A549 (cell line): Measurements from ENCODE around the gene LAMC3. TPM values are rescaled to one million over a fixed set of nuclear protein-coding genes. Genes with fewer than 3 reads are reported as not detected.
A peak's percentile ranks its signal among the peaks of the same experiment; 100 is the strongest.

ENCODE experiments used
- ATAC-seq, 2 experiments: fragments of 200-7000 bp in 1 of 2; fragments of >200 bp in 1 of 2; cut with Nextera tagmentation in 1 of 2; cut with Tn5 transposase in 1 of 2; 3 replicates each; pipeline versions ENCODE4 v1.8.0 to v1.9.1; 2018 to 2020; ENCODE audit warnings: mild to moderate bottlenecking in 1 of 2, moderate library complexity in 1 of 2
- CTCF ChIA-PET: fragments of 300-600 bp; sonication (Branson Sonifier 250); formaldehyde crosslinking; extraction: SDS; loops from one replicate; lab custom pipeline; 2021; ENCODE audit warnings: antibody characterized with exemption, inconsistent platforms; lab: Yijun Ruan, JAX
- POLR2A ChIA-PET: fragments of 350-600 bp; formaldehyde crosslinking; extraction: SDS; loops from one replicate; lab custom pipeline; 2021; ENCODE audit warnings: antibody characterized with exemption, inconsistent platforms; lab: Yijun Ruan, JAX
- DNase-seq, 2 experiments: peaks; one replicate each; pipeline versions ENCODE4 v3.0.0 to v3.0.0-alpha.2; 2011 to 2016; ENCODE audit warnings: low read depth in 1 of 2, low spot score in 1 of 2
- FAIRE-seq: peaks from 2 replicates; lab custom pipeline; 2011; peaks lifted over from hg19 to GRCh38; lab: Jason Lieb, UNC
- H3K27ac ChIP-seq, 2 experiments: fragments of >200 bp; sonication (Bioruptor Twin); formaldehyde crosslinking; 3 replicates each; pipeline ENCODE4 v1.5.1; 2016 to 2017
- H3K4me1 ChIP-seq: fragments of >200 bp; sonication (Bioruptor Twin); formaldehyde crosslinking; 3 replicates; pipeline ENCODE4 v1.6.1; 2016
- H3K4me2 ChIP-seq: fragments of >200 bp; sonication (Bioruptor Twin); formaldehyde crosslinking; 3 replicates; pipeline ENCODE4 v1.6.1; 2016
- H3K4me3 ChIP-seq: fragments of >200 bp; sonication (Bioruptor Twin); formaldehyde crosslinking; 3 replicates; pipeline ENCODE4 v1.5.1; 2016
- H3K9me3 ChIP-seq: fragments of >200 bp; sonication (Bioruptor Twin); formaldehyde crosslinking; 3 replicates; pipeline ENCODE4 v1.6.1; 2016
- CBX2 ChIP-seq: fragments of 200-600 bp; sonication (generic); IDR thresholded peaks from 2 replicates; pipeline ENCODE4 v1.6.1; 2016; ENCODE audit warnings: low read depth, mild to moderate bottlenecking, borderline replicate concordance
- CEBPB ChIP-seq, 2 experiments: fragments of >200 bp in 1 of 2; sonication (Bioruptor Twin) in 1 of 2; formaldehyde crosslinking in 1 of 2; IDR thresholded peaks; 2 replicates each; pipeline ENCODE4 v1.6.1; 2012 to 2016
- CHD2 ChIP-seq: fragments of 150-350 bp; IDR thresholded peaks from 2 replicates; pipeline ENCODE4 v1.6.1; 2014; ENCODE audit warnings: low read length; ENCODE audit not compliant: partially characterized antibody
- HDAC2 ChIP-seq: fragments of 200-600 bp; sonication (generic); IDR thresholded peaks from 2 replicates; pipeline ENCODE4 v1.6.1; 2016
- HEYL ChIP-seq: fragments of 250-450 bp; sonication (Bioruptor Pico); IDR thresholded peaks from 2 replicates; pipeline ENCODE4 v1.8.0; 2021; ENCODE audit warnings: mild to moderate bottlenecking, moderate library complexity
- HOXB13 ChIP-seq: fragments of 250-450 bp; sonication (Bioruptor Pico); IDR thresholded peaks from 2 replicates; pipeline ENCODE4 v1.5.0; 2020; ENCODE audit warnings: low read depth, mild to moderate bottlenecking, moderate library complexity
- JUN ChIP-seq, 2 experiments: fragments of >200 bp; sonication (Bioruptor Twin); formaldehyde crosslinking; IDR thresholded peaks; 2 replicates in 1 of 2; 3 replicates in 1 of 2; pipeline ENCODE4 v1.6.1; 2016 to 2017
- KDM5A ChIP-seq: fragments of 200-600 bp; sonication (generic); IDR thresholded peaks from 2 replicates; pipeline ENCODE4 v1.6.1; 2016; ENCODE audit warnings: antibody characterized with exemption, mild to moderate bottlenecking
- NFE2L2 ChIP-seq: fragments of 150-350 bp; conservative IDR thresholded peaks from 2 replicates; pipeline ENCODE4 v1.6.1; 2014; ENCODE audit warnings: low read length
- NPAS2 ChIP-seq: fragments of 250-450 bp; sonication (Bioruptor Pico); IDR thresholded peaks from 2 replicates; pipeline ENCODE4 v1.8.0; 2022; ENCODE audit warnings: mild to moderate bottlenecking, moderate library complexity, borderline replicate concordance
- NR3C1 ChIP-seq: fragments of >200 bp; sonication (Bioruptor Twin); formaldehyde crosslinking; IDR thresholded peaks from 3 replicates; pipeline ENCODE4 v1.6.1; 2017
- PHF8 ChIP-seq: fragments of 200-600 bp; sonication (generic); IDR thresholded peaks from 2 replicates; pipeline ENCODE4 v1.6.1; 2016; ENCODE audit warnings: low read depth, mild to moderate bottlenecking, antibody characterized with exemption, moderate library complexity, borderline replicate concordance
- POLR2A ChIP-seq: IDR thresholded peaks from 2 replicates; pipeline ENCODE4 v1.6.1; 2012; ENCODE audit warnings: mild to moderate bottlenecking, low read length
- RARB ChIP-seq: fragments of 250-450 bp; sonication (Bioruptor Pico); IDR thresholded peaks from 2 replicates; pipeline ENCODE4 v1.8.0; 2021; ENCODE audit warnings: mild to moderate bottlenecking, moderate library complexity
- RCOR1 ChIP-seq: fragments of 150-350 bp; IDR thresholded peaks from 2 replicates; pipeline ENCODE4 v1.6.1; 2014; ENCODE audit warnings: antibody characterized with exemption, low read length, low read depth
- ZC3H11A ChIP-seq: fragments of 450-650 bp; IDR thresholded peaks from 2 replicates; pipeline ENCODE4 v1.6.1; 2014; ENCODE audit warnings: antibody characterized with exemption, mild to moderate bottlenecking
- ZFP36 ChIP-seq: fragments of 450-650 bp; IDR thresholded peaks from 2 replicates; pipeline ENCODE4 v1.6.1; 2014; ENCODE audit warnings: borderline replicate concordance; ENCODE audit not compliant: partially characterized antibody
- ZNF302 ChIP-seq: fragments of 250-450 bp; sonication (Bioruptor Pico); IDR thresholded peaks from 2 replicates; pipeline ENCODE4 v1.9.0; 2021; ENCODE audit warnings: inconsistent platforms, mild to moderate bottlenecking, moderate library complexity
- ZSCAN20 ChIP-seq: fragments of 250-450 bp; sonication (Bioruptor Pico); IDR thresholded peaks from 2 replicates; pipeline ENCODE4 v1.8.0; 2022; ENCODE audit warnings: mild to moderate bottlenecking, moderate library complexity
- WGBS: methylation state at CpG from one replicate; pipeline ENCODE4 v1.1.6; 2017; ENCODE audit errors: missing lambda C conversion rate; 5-methylcytosine and 5-hydroxymethylcytosine counted together
- polyA plus RNA-seq, 4 experiments: library from polyadenylated mRNA; depleted of rRNA in 3 of 4; stranded (reverse); fragments of >200 nt; fragmentation: RNase III in 1 of 4; extraction: RNeasy Plus Mini Kit Qiagen cat#74134 plus additional on column Dnase treatment in 1 of 4; gene quantifications; 2 replicates in 3 of 4; 3 replicates in 1 of 4; pipeline ENCODE4 v1.2.3, GENCODE V29; 2011 to 2017
- TF ChIP-seq, protein P1 (sequence below): fragments of >200 bp; sonication (Bioruptor Twin); formaldehyde crosslinking; IDR thresholded peaks from 2 replicates; pipeline ENCODE4 v1.6.1; 2016
- TF ChIP-seq, protein P2 (sequence below): fragments of >200 bp; sonication (Bioruptor Twin); formaldehyde crosslinking; IDR thresholded peaks from 3 replicates; pipeline ENCODE4 v1.6.1; 2016
- TF ChIP-seq, protein P3 (sequence below): fragments of 450-650 bp; IDR thresholded peaks from 2 replicates; pipeline ENCODE4 v1.6.1; 2014; ENCODE audit warnings: antibody characterized with exemption
- TF ChIP-seq, protein P4 (sequence below): fragments of 200-600 bp; sonication (generic); IDR thresholded peaks from 2 replicates; pipeline ENCODE4 v1.6.1; 2016; ENCODE audit warnings: antibody characterized with exemption, mild to moderate bottlenecking, moderate library complexity

LAMC3 gene
- polyA plus RNA-seq, 2 of the 4 experiments (the other 2 are of a cell fraction), result 1.0 to 1.5 TPM

DNA sequence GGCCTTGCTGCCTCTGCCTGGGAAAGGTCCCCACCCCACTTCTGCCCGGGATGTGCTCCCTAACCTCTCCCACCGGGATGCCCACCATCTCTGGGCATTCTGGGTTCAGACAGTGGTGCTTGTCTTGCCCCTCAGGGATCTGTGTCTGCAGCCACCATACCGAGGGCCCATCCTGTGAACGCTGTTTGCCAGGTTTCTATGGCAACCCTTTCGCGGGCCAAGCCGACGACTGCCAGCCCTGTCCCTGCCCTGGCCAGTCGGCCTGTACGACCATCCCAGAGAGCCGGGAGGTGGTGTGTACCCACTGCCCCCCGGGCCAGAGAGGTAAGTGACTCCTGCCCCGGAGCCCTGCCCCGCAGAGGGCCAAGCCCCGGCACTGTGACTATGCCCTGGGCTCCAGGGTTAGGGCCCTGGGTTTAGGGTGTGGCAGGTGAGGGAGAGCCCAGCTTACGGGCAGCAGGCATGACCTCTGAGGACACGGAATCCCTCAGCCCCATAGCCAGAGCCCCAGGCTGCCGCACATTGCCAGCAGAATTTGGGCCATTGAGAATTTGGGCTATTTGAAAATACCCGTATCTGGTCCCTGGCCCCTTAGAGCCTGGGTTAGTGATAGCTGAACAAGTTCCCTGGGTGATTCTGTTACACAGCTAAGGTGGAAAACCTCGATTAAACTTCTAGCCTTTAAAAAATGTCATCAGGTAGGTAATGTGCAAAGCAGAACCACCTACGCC, 52.1 kb downstream of the LAMC3 start (continued):
- no peak for TF ChIP-seq ZC3H11A
- no peak for TF ChIP-seq RARB (CRISPR knock-in tag)

DNA sequence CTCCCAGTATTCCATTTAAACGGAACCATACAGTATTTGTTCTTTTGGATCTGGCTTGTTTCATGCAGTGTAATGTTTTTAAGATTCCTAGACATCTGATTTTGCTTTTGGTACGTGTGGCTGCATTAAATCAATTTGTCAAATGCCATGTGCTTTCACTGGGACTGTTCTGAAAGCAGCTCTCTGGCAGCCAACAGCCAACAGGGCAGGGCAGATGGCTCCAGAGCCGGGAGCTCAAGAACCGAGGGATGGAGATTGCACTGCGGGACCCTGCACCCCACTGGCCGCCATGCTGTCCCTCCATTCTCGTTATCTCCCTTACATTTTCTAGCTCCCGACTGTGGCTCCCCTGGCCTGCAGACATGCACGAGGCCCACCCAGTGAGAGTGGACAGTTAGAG, 54.0 kb downstream of the LAMC3 start:
- FAIRE-seq, result no peak
- no peak for ATAC-seq
- no peak overlapping the region for H3K4me3 ChIP-seq
- H3K9me3 ChIP-seq, result no peaks in the 10 kb centered on the region
- H3K27ac ChIP-seq, result no peak overlapping the region
- H3K4me2 ChIP-seq, result no peak overlapping the region
- ChIA-PET CTCF (interaction anchor here (0.6 to 6.0 kb wide), 7 partner anchors 11 to 356 kb away, joined by 3 to 30 read pairs (median 4); no protein-coding TSS in a partner anchor), POLR2A (no interaction called here)
- TF ChIP-seq HEYL (CRISPR knock-in tag), result no peak
- TF ChIP-seq, protein P1, sequence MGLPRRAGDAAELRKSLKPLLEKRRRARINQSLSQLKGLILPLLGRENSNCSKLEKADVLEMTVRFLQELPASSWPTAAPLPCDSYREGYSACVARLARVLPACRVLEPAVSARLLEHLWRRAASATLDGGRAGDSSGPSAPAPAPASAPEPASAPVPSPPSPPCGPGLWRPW, result no peak
- WGBS, result 72% methylated on average over 9 of the region's 9 CpGs
- H3K4me1 ChIP-seq, result no peaks in the 10 kb centered on the region
- DNase-seq, result no peak

DNA sequence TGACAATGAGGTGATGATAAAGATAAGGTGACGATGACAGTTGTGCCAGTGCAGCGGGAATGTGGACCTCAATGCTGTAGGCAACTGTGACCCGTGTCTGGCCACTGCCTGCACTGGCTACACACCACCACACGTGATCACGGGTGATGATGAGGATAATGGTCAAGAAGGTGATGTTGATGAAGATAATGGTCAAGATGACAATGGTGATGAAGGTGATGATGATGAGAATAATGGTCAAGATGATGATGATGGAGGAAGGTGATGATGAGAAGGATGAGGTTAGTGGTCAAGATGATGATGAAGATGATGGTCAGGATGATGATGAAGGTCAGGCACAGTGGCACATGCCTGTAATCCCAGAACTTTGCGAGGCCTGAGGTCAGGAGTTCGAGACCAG, 56.6 kb downstream of the LAMC3 start:
- ATAC-seq (no peak), FAIRE-seq (no peak), DNase-seq (no peak)
- 74% methylated on average over 7 of the region's 7 CpGs for WGBS
- ChIA-PET CTCF (interaction anchor here (1.6 to 6.0 kb wide), 2 partner anchors 19 to 196 kb away, joined by 3 to 30 read pairs; no protein-coding TSS in a partner anchor), POLR2A (no interaction called here)
- no peaks in the 10 kb centered on the region for H3K9me3 ChIP-seq
- H3K4me3 ChIP-seq, result no peak overlapping the region
- H3K27ac ChIP-seq, result no peak overlapping the region
- H3K4me2 ChIP-seq, result no peak overlapping the region
- TF ChIP-seq, protein P2, sequence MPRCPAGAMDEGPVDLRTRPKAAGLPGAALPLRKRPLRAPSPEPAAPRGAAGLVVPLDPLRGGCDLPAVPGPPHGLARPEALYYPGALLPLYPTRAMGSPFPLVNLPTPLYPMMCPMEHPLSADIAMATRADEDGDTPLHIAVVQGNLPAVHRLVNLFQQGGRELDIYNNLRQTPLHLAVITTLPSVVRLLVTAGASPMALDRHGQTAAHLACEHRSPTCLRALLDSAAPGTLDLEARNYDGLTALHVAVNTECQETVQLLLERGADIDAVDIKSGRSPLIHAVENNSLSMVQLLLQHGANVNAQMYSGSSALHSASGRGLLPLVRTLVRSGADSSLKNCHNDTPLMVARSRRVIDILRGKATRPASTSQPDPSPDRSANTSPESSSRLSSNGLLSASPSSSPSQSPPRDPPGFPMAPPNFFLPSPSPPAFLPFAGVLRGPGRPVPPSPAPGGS, result no peak
- TF ChIP-seq NR3C1 (no peak), HOXB13 (CRISPR knock-in tag) (no peak), HDAC2 (no peak), ZC3H11A (no peak)
- no peaks in the 10 kb centered on the region for H3K4me1 ChIP-seq

DNA sequence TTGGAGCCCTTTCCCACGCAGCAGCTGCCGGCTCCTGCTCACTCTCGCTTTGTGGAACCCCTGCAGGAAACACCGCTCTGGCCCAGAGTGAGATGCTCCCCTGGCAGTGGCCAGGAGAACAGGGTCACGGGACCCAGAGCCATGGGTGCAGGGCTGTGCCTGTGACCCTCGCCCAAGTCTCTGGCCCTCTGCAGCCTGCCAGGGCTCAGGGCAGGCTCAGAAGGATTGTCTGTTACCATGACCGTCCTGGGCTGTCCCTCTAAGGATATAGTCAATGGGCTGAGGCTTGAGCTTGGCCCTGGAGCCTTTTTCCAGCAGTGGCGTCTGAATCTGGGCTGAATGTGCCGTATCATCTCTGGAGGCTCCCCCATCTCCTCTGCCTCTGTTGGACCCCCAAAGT, 58.7 kb downstream of the LAMC3 start:
- POLR2A ChIA-PET, result no interaction called here
- 70% methylated on average over 7 of the region's 9 CpGs for WGBS
- FAIRE-seq, result no peak

More for the DNA sequence above, 58.7 kb downstream of the LAMC3 start:
- CTCF ChIA-PET, result interaction anchor here (1.0 to 6.0 kb wide), 5 partner anchors 10 to 283 kb away, joined by 3 to 30 read pairs (median 4); no protein-coding TSS in a partner anchor
- no peak for DNase-seq
- ATAC-seq, result peak; percentile 14 to 41; a peak in 3 of 6 replicates
- Histone ChIP-seq H3K27ac (no peak overlapping the region), H3K4me2 (no peak overlapping the region), H3K9me3 (no peaks in the 10 kb centered on the region), H3K4me3 (no peak overlapping the region), H3K4me1 (no peaks in the 10 kb centered on the region)
- no peak for TF ChIP-seq CEBPB (IDR thresholded peaks at IDR 0.05)
- TF ChIP-seq CHD2, result no peak
- TF ChIP-seq CBX2, result no peak
- TF ChIP-seq POLR2A, result no peak
- no peak for TF ChIP-seq NPAS2 (CRISPR knock-in tag)
- TF ChIP-seq JUN (IDR thresholded peaks at IDR 0.05), result no peak
- TF ChIP-seq, protein P3, sequence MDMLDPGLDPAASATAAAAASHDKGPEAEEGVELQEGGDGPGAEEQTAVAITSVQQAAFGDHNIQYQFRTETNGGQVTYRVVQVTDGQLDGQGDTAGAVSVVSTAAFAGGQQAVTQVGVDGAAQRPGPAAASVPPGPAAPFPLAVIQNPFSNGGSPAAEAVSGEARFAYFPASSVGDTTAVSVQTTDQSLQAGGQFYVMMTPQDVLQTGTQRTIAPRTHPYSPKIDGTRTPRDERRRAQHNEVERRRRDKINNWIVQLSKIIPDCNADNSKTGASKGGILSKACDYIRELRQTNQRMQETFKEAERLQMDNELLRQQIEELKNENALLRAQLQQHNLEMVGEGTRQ, result no peak
- TF ChIP-seq ZFP36, result no peak
- no peak for TF ChIP-seq ZNF302
- no peak for TF ChIP-seq RCOR1
- no peak for TF ChIP-seq NFE2L2
- TF ChIP-seq, protein P4, sequence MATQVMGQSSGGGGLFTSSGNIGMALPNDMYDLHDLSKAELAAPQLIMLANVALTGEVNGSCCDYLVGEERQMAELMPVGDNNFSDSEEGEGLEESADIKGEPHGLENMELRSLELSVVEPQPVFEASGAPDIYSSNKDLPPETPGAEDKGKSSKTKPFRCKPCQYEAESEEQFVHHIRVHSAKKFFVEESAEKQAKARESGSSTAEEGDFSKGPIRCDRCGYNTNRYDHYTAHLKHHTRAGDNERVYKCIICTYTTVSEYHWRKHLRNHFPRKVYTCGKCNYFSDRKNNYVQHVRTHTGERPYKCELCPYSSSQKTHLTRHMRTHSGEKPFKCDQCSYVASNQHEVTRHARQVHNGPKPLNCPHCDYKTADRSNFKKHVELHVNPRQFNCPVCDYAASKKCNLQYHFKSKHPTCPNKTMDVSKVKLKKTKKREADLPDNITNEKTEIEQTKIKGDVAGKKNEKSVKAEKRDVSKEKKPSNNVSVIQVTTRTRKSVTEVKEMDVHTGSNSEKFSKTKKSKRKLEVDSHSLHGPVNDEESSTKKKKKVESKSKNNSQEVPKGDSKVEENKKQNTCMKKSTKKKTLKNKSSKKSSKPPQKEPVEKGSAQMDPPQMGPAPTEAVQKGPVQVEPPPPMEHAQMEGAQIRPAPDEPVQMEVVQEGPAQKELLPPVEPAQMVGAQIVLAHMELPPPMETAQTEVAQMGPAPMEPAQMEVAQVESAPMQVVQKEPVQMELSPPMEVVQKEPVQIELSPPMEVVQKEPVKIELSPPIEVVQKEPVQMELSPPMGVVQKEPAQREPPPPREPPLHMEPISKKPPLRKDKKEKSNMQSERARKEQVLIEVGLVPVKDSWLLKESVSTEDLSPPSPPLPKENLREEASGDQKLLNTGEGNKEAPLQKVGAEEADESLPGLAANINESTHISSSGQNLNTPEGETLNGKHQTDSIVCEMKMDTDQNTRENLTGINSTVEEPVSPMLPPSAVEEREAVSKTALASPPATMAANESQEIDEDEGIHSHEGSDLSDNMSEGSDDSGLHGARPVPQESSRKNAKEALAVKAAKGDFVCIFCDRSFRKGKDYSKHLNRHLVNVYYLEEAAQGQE, result no peak
- TF ChIP-seq ZSCAN20, result no peak
- no peak for TF ChIP-seq KDM5A
- no peak for TF ChIP-seq PHF8
